NK-92 (cell line): Measurements from ENCODE around the gene FRY.
"Not testable (repeated sequence)": the region's sequence is repeated elsewhere in the genome, so short reads cannot be mapped to it uniquely, and the experiment has no call there.

Experiments
- DNase-seq: peaks from one replicate; lab custom pipeline; 2025; ENCODE audit not compliant: unreplicated experiment; lab: John Stamatoyannopoulos, UW

Gene FRY

DNA sequence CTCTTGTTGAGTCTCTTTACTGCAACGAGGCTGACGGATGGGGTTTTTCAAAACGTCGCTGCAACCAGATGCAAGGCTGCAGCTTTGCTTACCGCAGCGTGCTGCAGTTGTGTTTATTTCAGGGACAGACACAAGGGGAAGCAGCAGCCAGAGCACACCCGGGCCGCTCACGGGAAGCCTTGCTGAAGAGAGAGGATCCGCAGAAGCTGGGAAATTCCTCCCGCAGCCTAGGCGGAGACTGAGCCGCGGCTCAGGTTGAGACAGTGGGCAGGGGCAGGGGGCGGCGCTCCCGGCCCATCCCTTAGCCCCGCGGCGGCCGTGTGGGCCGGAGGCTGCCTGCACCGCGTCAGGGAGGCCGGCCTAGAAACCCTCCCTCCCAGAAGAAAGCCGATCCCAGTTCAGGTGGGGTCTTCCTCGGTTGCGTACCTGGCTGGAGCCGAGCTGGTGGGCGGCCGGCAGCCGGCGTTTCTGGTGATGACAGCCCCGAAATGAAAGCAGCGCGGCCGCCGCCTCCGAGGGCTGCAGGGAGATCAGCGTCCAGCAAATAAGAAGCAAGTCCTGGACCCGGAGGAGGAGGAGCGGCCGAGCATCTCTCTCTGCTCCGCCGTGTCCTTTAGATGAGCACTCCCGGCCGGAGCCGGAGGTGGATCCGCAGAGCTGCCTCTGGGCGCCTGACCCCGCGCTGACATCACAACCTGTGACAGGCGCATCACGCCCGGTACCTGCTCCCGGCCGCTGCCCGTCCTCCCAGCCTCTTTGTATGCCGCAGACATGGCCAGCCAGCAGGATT, at the start of gene FRY:
Gene FRY, plus strand, starts transcription at position 750 of the 790 bp plus-strand sequence. Its CDS starts 22 bp downstream, at position 772.
- no peak for DNase-seq

DNA sequence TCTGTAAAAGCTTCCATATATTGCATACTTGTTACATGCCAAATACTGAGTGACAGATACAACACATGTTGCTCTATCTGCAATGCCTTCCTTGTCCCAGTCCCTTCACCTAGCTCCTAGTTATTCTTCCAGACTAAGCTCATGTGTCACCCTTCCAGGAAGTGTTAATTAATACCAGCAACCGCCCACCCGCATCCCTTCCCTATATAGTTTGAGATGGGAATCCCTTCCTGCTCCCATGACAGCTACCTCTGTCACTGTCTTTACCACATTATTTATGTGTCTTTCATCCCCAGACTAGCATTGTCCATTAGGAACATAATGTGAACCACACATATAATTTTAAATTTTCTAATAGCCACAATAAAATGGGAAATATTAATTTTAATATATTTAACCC, 49.5 kb upstream of the FRY start:
- no peak for DNase-seq

DNA sequence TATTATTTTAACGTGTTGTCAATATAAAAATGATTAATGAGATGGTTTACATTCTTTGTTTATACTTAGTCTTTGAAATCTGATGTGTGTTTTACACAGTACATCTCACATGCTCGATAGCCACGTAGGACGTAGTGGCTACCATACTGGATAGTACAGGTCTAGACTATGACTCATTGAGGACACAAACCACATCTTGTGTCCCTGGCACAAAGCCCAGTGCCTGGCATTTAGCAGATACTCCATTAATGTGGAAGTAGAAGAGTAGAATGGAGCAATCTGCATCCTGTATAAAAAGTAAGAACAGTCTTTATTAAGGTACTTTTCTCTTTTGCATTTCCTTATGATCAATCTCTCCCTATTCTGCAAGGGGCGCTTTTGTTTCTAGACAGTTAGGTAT, 49.0 kb upstream of the FRY start:
- DNase-seq = no peak

DNA sequence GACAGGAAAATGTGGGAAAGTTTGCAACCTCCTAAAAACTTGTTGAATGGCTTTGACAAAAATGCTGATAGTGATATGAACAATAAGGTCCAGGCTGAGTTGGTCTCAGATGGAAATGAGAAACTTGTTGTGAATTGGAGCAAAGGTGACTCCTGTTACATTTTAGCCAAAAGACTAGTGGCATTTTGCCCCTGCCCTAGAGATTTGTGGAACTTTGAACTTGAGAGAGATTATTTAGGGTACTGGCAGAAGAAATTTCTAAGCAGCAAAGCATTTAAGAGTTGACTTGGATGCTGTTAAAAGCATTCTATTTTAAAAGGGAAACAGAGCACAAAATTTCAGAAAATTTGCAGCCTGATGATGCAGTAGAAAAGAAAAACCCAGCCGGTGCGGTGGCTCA, 47.9 kb upstream of the FRY start:
- DNase-seq = not testable (repeated sequence)

DNA sequence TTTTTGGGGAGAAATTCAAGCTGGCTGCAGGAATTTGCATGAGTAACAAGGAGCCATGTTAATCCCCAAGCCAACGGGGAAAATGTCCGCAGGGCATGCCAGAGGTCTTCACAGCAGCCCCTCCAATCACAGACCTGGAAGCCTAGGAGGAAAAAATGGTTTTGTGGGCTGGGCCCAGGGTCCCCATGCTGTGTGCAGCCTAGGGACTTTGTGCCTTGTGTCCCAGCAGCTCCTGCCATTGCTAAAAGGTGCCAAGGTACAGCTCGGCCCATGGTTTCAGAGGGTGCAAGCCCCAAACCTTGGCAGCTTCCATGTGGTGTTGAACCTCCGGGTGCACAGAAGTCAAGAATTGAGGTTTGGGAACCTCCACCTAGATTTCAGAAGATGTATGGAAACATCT, 47.2 kb upstream of the FRY start:
- DNase-seq = not testable (repeated sequence)

DNA sequence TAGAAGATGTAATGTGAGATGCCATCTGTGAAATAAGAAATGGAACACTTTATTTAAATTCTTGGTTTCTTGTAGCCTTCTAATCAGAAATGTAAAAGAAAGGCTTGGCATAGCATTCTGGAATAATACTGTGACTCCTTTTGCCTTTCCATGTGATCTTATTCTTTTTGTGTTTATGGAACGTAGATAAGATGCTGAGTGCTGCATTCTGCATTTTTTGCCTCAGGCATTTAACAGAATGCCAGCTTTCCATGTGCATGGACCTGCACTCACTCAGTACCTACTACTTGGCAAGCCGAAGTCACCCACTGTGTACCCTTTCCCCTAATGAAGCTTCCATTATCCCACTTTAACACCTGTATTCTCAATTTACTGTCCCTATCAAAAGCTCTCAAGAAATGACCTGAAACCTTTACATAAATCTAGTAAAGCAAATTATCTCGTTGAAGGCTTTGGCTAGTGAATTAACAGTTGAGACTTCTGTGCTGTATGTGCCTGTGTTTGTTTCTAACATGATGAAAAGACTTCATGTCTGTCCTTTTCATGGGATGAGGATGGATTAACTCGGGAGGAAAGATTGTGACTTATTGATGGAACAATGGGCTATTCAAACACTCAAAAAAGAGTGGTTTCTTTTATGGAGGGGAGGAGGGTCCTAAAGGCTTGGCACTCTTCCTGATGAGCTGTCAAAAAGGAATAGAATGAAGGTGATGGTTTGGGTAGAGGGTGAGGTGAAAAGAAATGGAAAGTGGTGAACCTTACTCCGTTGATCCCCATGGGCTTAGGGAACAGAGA, 44.7 kb upstream of the FRY start:
- DNase-seq = no peak

DNA sequence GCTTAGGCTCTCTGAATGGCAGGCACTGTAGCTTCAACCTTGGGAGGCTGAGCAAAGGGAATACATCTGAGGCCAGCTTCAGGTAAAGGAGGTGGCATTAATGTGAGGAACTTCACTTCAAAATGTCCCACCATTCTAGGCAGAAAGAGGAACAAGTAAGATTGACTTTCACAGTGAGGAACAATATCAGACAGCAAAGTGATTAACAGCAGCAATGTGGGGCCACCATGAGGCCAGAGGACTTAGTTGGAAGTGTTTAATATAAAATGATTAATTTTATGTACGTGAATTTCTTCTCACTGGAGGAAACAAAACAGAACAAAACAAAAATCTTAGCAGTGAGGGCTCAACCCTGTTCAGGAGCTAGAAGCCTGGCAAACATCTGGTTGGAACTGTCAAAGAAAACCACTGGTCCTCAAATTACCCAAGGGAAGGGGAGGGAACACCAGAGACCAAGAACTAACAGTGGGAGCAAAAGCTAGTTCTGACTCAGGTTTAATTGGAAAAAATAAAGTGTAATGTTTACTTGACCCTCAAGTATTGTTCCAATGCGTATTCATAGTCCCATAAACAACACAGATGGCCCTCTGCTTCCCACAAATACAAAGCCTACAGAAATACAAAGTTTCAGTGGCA, 43.9 kb upstream of the FRY start:
- no peak for DNase-seq

DNA sequence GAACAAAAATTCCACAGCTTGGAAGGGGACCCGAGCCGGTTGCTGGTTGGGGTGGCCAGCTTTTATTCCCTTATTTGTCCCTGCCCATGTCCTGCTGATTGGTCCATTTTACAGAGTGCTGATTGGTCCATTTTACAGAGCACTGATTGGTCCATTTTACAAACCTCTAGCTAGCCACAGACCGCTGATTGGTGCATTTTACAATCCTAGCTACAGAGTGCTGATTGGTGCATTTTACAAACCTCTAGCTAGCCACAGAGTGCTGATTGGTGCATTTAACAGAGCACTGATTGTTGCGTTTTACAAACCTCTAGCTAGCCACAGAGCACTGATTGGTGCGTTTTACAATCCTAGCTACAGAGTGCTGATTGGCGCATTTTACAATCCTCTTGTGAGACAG, 37.2 kb upstream of the FRY start:
- not testable (repeated sequence) for DNase-seq

DNA sequence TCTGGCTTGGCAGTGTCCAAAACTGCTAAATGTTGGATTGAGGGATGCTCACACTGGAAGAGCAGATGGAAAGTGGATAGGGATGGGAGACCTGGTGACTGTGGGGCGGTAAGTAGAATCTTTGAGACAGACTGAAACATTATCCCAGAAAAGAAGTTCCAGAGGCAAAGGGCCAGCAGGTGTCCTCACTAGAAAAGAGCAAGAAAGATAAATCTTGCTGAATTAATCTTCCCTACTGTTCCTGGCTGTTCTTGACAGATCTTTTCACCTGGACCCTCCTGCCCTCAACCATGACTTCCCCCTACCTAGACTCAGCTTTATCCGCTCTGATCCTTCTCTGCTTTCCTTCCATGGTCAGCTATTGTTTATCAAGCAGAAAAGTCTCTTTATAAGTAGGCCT, 35.0 kb upstream of the FRY start:
- no peak for DNase-seq

DNA sequence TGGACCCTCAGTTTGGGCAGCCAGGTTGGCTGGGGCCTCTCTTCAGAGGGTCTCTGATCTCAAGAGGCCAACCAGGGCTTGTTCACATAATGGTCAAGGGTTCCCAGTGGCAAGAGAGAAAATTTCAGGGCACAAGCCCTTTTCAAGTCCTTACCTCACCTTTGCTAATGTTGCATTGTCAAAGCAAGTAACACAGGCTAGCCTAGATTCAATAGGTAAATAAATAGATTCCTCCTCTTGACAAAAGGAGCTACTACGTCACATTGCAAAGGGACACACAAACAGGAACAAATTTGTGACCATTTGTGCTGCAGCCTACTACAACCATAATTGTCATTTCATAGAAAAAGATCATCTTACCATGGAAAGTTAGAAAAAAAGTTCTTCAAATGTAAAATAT, 33.9 kb upstream of the FRY start:
- no peak for DNase-seq

DNA sequence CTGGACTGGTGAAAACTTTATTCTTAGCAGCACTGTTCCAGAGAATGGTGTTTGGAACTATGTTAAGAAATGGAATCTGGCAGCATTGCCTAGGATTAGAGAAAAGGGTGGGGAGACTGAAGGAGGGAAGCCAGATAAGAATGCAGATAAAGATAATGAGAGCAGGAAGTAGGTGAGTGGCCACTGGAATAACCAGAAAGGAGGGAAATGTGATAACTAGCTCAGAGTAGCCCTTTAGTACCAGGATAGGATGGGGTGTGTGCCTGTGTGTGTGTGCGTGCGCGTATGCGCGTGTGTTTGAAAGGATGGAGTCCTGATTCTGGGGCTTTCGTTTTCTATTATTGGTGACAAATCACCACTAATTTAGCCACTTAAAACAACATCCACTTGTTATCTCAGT, 33.4 kb upstream of the FRY start:
- DNase-seq = no peak

DNA sequence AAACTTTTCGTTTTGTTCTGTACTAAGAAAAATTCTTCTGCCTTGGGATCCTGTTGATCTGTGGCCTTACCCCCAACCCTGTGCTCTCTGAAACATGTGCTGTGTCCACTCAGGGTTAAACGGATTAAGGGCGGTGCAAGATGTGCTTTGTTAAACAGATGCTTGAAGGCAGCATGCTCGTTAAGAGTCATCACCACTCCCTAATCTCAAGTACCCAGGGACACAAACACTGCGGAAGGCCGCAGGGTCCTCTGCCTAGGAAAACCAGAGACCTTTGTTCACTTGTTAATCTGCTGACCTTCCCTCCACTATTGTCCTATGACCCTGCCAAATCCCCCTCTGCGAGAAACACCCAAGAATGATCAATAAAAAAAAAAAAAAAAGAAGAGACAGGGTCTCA, 30.8 kb upstream of the FRY start:
- not testable (repeated sequence) for DNase-seq

DNA sequence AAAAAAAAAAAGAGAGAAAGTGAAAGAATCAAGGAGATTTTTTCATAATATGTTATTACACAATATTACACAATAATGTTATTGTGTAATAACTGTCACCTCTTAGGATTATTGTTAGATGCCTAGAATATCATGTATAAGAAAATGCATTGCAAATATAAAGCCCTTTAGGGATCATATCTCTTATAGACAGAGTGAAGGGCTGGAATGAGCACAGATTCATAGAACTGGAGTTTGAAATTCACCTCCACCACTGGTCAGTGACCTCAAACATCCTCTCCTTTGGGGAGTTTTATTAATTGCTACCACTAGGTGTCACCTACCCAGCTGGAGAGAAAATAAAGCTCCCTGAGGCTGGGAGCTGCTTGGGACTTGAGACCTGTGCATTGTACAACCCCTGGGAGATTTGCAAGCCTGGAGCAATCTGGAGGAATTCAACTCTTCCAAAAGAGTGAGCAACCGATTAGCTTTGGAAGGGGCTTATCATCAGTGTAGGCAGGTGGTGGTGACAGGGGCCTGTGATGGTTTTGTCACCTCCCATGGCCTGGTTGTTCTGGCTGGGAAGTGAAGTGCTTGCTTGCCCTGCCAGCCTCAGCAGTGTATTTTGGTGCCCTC, 30.3 kb upstream of the FRY start:
- no peak for DNase-seq

DNA sequence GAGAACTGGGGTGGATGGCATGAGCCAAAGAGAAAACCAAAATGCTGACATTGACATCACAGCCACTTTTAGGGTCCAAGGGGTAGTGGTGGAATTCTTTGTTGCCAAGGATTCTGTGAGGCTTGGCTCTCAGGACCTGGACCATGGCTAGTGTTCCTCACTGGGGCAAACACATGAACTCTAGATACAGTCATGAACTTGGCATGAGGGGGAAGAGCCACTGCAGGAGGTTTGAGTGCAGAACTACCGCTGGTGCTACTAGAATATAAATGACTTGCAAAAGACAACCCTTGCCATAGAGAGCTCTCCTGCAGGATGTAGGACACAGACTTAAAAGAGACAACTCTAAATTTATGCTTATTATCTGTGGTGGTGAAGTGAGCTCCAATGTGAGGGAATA, 29.8 kb upstream of the FRY start:
- DNase-seq = no peak

DNA sequence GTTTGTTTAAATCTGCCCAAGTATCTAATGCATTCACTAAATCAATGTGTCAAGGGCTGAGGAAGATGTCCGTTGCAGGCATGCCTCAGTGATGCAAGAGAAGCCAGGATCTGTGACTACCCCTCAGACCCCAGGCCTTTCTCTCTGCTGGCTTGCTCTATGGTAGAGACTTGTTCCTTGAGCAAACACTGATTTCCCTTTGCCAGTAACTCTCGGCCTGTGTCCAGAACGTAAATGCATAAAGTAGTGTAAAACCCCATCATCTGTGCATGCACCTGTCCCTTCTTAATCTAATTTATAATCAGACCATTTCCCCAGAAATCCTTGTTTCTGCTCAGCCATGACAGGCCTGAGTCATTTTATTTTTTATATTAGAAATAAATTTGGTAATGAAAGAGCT, 28.7 kb upstream of the FRY start:
- DNase-seq = no peak

DNA sequence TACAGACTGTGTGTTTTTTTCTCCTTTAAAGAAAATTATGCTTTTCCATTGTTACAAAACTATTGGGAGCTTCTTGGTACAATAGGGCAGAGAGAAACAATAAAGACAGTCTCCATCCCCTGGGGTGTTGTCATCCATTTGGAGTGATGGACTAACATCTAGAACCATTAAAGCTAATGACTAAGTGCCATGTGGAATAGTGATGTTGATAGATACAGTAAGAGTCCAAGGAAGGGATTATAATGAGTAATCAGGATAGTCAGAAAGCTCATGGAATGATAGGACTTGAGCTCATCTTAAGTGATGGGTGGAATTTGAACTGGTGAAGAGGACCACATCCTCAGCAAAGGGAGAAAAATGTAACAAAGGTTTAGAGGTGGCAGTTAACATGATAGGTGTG, 24.1 kb upstream of the FRY start:
- DNase-seq = no peak

DNA sequence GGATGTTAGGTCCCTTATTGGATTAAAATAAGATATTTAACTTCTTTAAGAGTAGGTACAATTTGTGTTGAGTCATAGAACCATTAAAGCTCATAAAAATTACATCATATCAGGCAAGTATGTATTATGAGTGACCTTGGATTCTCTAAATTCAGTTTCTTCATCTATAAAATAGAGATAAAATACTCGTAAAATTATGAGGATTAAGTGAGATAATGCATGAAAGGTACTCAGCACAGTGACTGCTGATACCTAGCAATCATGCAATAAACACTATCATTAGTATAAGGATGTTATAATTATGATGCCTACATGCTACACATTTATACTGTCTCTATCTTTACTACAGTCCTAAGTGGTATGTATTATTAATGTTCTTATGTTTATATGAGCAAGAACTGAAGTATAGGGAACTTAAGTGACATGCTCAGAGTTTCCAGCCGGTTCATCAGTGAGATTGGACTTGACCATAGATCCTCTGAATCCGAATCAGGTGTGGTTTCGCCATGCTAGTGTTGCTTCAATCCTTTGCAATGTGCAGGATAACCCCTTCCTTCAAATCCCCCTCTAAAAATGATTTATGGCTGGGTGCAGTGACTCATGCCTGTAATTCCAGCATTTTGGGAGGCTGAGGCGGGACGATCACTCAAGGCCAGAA, 22.9 kb upstream of the FRY start:
- no peak for DNase-seq

DNA sequence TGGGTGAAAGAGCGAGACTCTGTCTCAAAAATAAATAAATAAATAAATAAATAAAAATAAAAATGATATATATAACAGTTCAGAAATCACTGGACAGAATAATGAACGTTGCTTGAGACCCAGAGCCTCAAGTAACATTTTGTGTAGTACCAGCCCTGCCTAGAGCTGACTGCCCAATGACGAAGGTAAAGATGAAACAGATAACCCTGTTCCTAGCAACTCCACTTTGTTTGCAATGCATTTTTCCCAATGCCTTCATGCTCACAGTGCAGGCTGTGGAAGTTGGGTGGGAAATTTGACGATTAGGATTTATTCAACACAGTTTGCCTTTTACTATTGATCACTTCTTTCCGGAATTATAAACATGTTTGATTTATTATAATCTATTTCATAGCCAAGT, 22.2 kb upstream of the FRY start:
- no peak for DNase-seq

DNA sequence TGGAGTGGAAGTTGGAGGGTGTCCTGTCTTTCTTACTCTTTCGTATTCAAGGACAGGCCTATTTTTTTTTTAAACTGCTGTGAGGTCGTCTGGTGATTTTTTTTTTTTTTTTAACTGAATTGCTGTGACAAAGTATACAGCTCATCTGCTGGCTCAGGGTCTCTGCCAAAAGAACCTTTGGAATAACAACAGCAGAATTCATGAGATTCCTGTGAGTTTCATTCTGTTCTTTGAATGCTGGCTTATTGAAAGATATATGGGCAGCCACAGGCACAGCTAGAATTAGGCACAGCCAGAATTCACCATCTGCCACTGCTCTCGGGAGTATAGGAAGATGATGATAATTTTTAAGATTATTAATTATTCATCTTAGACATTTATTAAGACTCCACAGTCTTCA, 21.4 kb upstream of the FRY start:
- no peak for DNase-seq

DNA sequence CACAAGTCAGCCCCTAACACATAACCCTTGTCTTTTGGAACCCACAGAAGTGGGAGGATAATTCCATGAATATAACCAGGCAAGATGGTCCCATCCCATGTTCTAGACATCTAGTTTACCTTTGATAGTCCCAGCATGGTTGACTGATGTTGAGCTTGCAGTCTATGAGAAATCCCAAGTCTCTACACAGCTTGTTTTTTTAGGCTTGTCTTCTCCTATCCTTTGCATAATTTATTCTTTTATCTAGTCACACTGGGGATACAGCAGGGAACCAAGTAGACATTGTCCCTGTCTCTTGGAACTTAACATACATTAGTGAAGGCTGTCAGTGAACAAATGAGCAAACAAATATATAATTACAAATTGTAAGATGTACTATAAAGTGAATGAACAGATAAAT, 19.6 kb upstream of the FRY start:
- DNase-seq = no peak

DNA sequence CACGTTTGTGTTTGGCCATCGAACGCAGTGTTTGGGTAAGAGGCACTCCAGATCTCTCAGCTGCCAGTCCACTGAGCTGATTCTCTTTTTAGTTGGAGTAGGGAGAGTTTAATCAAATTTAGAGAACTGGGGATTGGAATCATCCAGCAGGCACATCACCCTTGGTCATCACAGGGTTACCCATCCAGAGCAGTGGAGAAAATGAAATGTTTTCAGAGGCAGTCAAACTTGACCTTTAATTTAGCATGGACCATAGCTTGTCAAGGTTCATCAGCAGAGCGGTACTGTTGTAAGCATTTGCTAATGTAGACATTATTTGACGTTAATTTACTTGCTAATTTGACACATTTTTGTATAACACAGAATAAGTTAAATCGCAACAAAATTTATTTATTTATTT, 18.4 kb upstream of the FRY start:
- no peak for DNase-seq
